Lower leg skin (tissue), 4 donors: ENCODE results near the gene RASEF. TPM values are rescaled to one million over a fixed set of nuclear protein-coding genes. Genes with fewer than 3 reads are reported as not detected.
A peak's percentile ranks its signal among the peaks of the same experiment; 100 is the strongest.

Source experiments
- DNase-seq, 2 donors: peaks; one replicate each; pipeline ENCODE4 v3.0.0-alpha.2; 2019; ENCODE audit warnings: low spot score in 2 of 2
- H3K4me3 ChIP-seq: fragments of 200-600 bp; sonication (generic); 2 replicates; pipeline ENCODE4 v1.5.1; 2017; ENCODE audit warnings: mild to moderate bottlenecking, low read depth; ENCODE audit not compliant: poor library complexity, severe bottlenecking
- POLR2A ChIP-seq, 2 donors: fragments of 450-650 bp; IDR thresholded peaks; one replicate each; pipeline ENCODE4 v1.6.1; 2016 to 2017; ENCODE audit warnings: antibody characterized with exemption in 2 of 2, mild to moderate bottlenecking in 1 of 2, moderate library complexity in 1 of 2
- WGBS, 2 donors: methylation state at CpG; one replicate each; pipeline ENCODE4 v1.1.5; 2018; 5-methylcytosine and 5-hydroxymethylcytosine counted together
- intact Hi-C: fragments of 100-400 bp; cut with DNase I; formaldehyde crosslinking; loops from one replicate; pipeline ENCODE4 v1.15.0; 2023; ENCODE audit warnings: low total_unique reads
- total RNA-seq, 4 donors: library from RNA; depleted of rRNA; stranded (reverse); fragments of >200 nt; gene quantifications; one replicate each; pipeline ENCODE4 v1.1.0, GENCODE V29; 2016
- TF ChIP-seq, protein P1 (sequence below), 3 donors: fragments of 450-650 bp; IDR thresholded peaks; one replicate each; pipeline ENCODE4 v1.5.1; 2016; ENCODE audit warnings: antibody characterized with exemption in 3 of 3, mild to moderate bottlenecking in 3 of 3, moderate library complexity in 2 of 3

The RASEF gene
- 1 to 10 TPM; 2.7 to 4.8 (median 3.3) TPM for total RNA-seq

DNA sequence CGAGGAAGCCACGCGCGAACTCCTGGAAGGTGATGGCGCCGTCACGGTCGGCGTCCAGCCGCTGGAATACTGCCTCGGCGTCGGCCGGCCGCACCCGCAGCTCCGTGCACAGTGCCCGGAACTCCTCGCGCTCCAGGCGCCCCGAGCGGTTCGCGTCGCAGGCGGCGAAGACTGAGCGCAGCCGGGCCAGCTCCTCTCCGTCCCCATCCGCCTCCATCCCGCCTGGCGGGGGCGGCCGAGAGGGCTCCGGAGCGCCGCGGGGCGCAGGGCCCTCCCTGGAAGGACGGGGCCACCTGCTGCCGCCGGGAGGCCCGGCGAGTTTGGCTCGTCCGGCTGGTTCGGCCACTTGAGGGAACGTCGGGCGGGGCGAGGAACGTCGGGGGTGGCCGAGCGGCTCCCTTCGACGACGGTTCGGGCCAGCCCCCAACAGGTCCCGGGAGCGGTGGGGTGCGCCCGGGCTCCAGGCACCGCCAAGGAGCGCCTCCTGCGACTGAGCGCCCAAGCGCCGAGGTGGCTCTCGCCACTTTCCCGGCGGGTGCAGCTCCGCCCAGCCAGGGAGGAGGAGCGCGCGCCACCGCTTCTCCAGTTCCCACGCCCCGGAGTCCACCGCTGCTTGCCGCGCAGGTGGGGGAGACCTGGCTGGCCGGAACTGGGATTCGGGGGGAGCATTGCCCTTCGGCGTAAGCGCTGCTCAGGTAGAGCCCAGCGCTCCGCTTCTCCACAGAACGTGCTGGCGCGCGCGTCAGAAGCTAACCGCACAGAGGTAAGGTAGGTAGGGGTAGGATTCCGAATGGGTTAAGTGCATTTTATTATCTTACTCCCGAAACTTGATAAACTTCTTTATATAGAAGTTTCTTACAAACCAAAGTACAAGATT is at the start of gene RASEF:
Gene RASEF (minus strand): TSS at position 492 of the 877 bp plus-strand sequence. CDS start 275 bp downstream, at position 217.
- peak within 1 kb of the TSS; percentile 10 for H3K4me3 ChIP-seq
- 6 to 9% methylated on average over 41 to 71 of the region's 99 CpGs for WGBS, 2 donors
- no peak for DNase-seq
- TF ChIP-seq, protein P1, sequence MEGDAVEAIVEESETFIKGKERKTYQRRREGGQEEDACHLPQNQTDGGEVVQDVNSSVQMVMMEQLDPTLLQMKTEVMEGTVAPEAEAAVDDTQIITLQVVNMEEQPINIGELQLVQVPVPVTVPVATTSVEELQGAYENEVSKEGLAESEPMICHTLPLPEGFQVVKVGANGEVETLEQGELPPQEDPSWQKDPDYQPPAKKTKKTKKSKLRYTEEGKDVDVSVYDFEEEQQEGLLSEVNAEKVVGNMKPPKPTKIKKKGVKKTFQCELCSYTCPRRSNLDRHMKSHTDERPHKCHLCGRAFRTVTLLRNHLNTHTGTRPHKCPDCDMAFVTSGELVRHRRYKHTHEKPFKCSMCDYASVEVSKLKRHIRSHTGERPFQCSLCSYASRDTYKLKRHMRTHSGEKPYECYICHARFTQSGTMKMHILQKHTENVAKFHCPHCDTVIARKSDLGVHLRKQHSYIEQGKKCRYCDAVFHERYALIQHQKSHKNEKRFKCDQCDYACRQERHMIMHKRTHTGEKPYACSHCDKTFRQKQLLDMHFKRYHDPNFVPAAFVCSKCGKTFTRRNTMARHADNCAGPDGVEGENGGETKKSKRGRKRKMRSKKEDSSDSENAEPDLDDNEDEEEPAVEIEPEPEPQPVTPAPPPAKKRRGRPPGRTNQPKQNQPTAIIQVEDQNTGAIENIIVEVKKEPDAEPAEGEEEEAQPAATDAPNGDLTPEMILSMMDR (IDR thresholded peaks at IDR 0.05), result no peak
- TF ChIP-seq POLR2A (IDR thresholded peaks at IDR 0.05), result no peak
- intact Hi-C loops, result no loop called here

DNA sequence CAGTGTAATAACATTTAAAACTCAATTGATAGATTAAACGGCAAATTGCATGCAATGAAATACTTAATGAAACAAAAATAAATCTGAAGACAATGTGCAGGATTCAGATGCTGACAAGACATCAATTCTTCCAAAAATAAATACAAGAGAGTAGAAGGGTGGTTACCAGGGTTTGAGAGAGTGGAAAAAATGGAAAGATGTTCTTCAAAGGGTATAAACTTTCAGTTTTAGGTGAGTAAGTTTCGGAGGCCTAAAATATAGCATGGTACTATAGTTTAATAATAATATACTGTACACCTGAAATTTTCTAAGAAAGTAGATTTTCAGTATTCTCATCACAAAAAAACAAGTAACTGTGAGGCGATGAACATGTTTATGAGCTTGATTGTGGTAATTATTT is 48.2 kb upstream of the RASEF start:
- DNase-seq, result no peak
- no peak for TF ChIP-seq POLR2A (IDR thresholded peaks at IDR 0.05)
- TF ChIP-seq, protein P1 (IDR thresholded peaks at IDR 0.05), result no peak
- WGBS, 2 donors, result 90% methylated on average over 3 of the region's 3 CpGs
- no peak overlapping the region for H3K4me3 ChIP-seq
- intact Hi-C loops, result no loop called here

DNA sequence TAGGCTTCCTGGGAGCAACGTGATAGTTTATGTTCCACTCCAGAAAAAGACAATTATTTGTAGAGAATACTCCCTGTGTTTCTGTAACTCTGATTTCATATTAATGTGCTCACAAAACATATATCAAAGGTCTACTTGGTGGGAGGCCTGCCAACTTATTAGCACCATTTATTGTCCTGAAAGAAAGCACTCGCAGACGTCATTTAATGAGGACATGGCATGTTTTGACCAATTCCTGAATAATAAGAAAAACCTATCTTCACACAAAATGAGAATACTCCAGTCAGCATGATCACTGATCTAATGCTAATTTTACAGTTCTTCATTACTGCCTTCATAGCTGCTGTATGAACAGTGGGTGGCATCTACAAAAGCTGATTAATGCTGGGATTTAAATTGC is 46.4 kb upstream of the RASEF start:
- DNase-seq, result no peak
- TF ChIP-seq, protein P1 (IDR thresholded peaks at IDR 0.05), result no peak
- no peak for TF ChIP-seq POLR2A (IDR thresholded peaks at IDR 0.05)
- intact Hi-C loops, result no loop called here
- no peak overlapping the region for H3K4me3 ChIP-seq
- 52 to 70% methylated on average over 3 of the region's 3 CpGs for WGBS, 2 donors

DNA sequence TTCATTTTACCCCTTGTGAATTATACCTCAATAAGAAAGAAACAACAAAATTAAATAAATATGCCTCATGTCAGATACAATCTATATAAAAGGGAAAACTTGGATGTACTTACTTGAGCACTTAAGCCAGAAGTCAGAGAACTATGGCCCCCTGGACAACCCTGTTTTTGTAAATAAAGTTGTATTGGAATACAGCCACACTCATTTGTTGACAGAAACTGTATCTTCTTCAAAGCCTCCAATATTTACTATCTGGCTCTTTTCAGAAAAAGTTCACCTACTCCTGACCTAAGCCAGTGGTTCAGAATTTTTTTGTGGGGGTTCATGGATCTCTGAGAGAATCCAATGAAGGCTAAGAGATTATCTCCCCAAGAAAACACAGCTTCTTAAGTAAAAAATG is 45.3 kb upstream of the RASEF start:
- no peak overlapping the region for H3K4me3 ChIP-seq
- TF ChIP-seq, protein P1 (IDR thresholded peaks at IDR 0.05), result no peak
- TF ChIP-seq POLR2A (IDR thresholded peaks at IDR 0.05), result no peak
- no peak for DNase-seq
- intact Hi-C loops, result no loop called here

DNA sequence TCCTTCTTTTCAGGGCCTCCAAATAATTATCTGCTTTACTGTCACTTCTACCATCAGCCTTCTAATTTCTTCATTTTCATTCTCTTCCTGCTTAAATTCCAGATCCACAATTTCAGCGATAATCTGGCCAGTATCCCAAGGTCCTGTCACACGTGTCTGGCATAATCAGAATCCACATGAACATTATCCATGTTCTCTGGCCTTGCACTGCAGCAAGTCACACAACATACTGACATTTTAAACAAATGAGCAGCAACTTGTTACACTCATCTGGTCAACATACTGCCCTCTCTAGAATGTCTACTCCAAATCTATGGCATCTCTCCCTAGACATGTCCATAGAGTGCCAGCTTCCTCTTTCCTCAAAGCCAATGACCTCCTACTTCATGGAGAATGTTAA is 43.8 kb upstream of the RASEF start:
- no peak for DNase-seq
- TF ChIP-seq, protein P1 (IDR thresholded peaks at IDR 0.05), result no peak
- no peak for TF ChIP-seq POLR2A (IDR thresholded peaks at IDR 0.05)
- H3K4me3 ChIP-seq, result no peak overlapping the region
- intact Hi-C loops, result no loop called here
- WGBS, 2 donors, result 57 to 65% methylated on average over 2 of the region's 2 CpGs
